Lung (tissue), 12 donors: ENCODE data around the gene AFP. TPM values are rescaled to one million over a fixed set of nuclear protein-coding genes. Genes with fewer than 3 reads are reported as not detected.

ENCODE experiments used
- ATAC-seq: fragments of 200-7000 bp; cut with Tn5 transposase; one replicate; pipeline ENCODE4 v1.9.1; 2020; ENCODE audit warnings: moderate number of reproducible peaks; ENCODE audit not compliant: insufficient read depth, low FRiP score
- DNase-seq, 3 donors: peaks; one replicate each; pipeline ENCODE4 v3.0.0-alpha.2; 2013 to 2017
- H3K27ac ChIP-seq, 2 donors: one replicate each; pipeline ENCODE4 v1.5.1; 2013; ENCODE audit warnings: mild to moderate bottlenecking in 2 of 2, moderate library complexity in 2 of 2, control low read depth in 1 of 2, inconsistent platforms in 1 of 2, low read depth in 1 of 2, low read length in 1 of 2
- H3K27me3 ChIP-seq, 3 donors: one replicate each; pipeline ENCODE4 v1.5.1; 2013; ENCODE audit warnings: low read length in 2 of 3; ENCODE audit not compliant: control insufficient read depth in 3 of 3, insufficient read depth in 3 of 3
- H3K36me3 ChIP-seq, 4 donors: one replicate each; pipeline ENCODE4 v1.5.1; 2013; ENCODE audit warnings: low read length in 4 of 4, mild to moderate bottlenecking in 1 of 4, moderate library complexity in 1 of 4; ENCODE audit not compliant: control insufficient read depth in 4 of 4, insufficient read depth in 4 of 4
- H3K4me1 ChIP-seq, 5 donors: one replicate each; pipeline ENCODE4 v1.5.1; 2013; ENCODE audit warnings: low read length in 5 of 5, mild to moderate bottlenecking in 2 of 5, moderate library complexity in 1 of 5; ENCODE audit not compliant: control insufficient read depth in 5 of 5, insufficient read depth in 5 of 5
- H3K4me3 ChIP-seq: one replicate; pipeline ENCODE4 v1.5.1; 2013; ENCODE audit warnings: mild to moderate bottlenecking, control low read depth, moderate library complexity
- H3K9ac ChIP-seq, 2 donors: one replicate each; pipeline ENCODE4 v1.5.1; 2013; ENCODE audit warnings: low read length in 2 of 2, control low read depth in 1 of 2; ENCODE audit not compliant: insufficient read depth in 1 of 2
- H3K9me3 ChIP-seq, 4 donors: one replicate each; pipeline ENCODE4 v1.5.1; 2013; ENCODE audit warnings: low read length in 3 of 4, mild to moderate bottlenecking in 1 of 4, moderate library complexity in 1 of 4; ENCODE audit not compliant: control insufficient read depth in 4 of 4, insufficient read depth in 3 of 4
- WGBS, 2 donors: extraction: QIAGEN DNeasy Blood & Tissue Kit; methylation state at CpG; one replicate each; pipeline ENCODE4 v1.1.7; 2013; 5-methylcytosine and 5-hydroxymethylcytosine counted together
- polyA plus RNA-seq, 2 donors: library from polyadenylated mRNA; stranded (reverse); fragments of 200-250 nt; gene quantifications; one replicate each; pipeline ENCODE4 v1.2.1, GENCODE V29; 2013
- total RNA-seq, 2 donors: library from RNA; depleted of rRNA in 1 of 2; stranded (reverse); fragments of >200 nt in 1 of 2; gene quantifications; one replicate each; pipeline ENCODE4 v1.2.1, GENCODE V29; 2014 to 2021
- TF ChIP-seq, protein P1 (sequence below): IDR thresholded peaks from 2 replicates; pipeline ENCODE4 v1.5.1; 2012; ENCODE audit warnings: mild to moderate bottlenecking; ENCODE audit errors: control extremely low read depth, extremely low read depth
- donor health status: control.
- donor health status: control.
- donor health status: Bipolar disorder and iron deficiency.
- donor health status: healthy.
- donor health status: DM: yes; HTN: yes; CAD: no.

AFP gene
- total and polyA plus RNA-seq, 4 donors: 0.11 to 1.3 TPM; not detected in 2

- H3K9me3 ChIP-seq: no peaks in the 10 kb centered on the region
- no peak overlapping the region for H3K9ac ChIP-seq
- no peak overlapping the region for H3K4me3 ChIP-seq
- no peaks in the 10 kb centered on the region for H3K4me1 ChIP-seq
- TF ChIP-seq, protein P1, sequence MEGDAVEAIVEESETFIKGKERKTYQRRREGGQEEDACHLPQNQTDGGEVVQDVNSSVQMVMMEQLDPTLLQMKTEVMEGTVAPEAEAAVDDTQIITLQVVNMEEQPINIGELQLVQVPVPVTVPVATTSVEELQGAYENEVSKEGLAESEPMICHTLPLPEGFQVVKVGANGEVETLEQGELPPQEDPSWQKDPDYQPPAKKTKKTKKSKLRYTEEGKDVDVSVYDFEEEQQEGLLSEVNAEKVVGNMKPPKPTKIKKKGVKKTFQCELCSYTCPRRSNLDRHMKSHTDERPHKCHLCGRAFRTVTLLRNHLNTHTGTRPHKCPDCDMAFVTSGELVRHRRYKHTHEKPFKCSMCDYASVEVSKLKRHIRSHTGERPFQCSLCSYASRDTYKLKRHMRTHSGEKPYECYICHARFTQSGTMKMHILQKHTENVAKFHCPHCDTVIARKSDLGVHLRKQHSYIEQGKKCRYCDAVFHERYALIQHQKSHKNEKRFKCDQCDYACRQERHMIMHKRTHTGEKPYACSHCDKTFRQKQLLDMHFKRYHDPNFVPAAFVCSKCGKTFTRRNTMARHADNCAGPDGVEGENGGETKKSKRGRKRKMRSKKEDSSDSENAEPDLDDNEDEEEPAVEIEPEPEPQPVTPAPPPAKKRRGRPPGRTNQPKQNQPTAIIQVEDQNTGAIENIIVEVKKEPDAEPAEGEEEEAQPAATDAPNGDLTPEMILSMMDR: no peak
- DNase-seq: no peak
- 82 to 93% methylated on average over 4 of the region's 4 CpGs for WGBS, 2 donors
- no peaks in the 10 kb centered on the region for H3K36me3 ChIP-seq
- no peak overlapping the region for H3K27ac ChIP-seq
- no peaks in the 10 kb centered on the region for H3K27me3 ChIP-seq
- ATAC-seq: no peak
Observed at GRCh38 chr4:73460913-73461522, 25.0 kb downstream of the AFP start.

DNA sequence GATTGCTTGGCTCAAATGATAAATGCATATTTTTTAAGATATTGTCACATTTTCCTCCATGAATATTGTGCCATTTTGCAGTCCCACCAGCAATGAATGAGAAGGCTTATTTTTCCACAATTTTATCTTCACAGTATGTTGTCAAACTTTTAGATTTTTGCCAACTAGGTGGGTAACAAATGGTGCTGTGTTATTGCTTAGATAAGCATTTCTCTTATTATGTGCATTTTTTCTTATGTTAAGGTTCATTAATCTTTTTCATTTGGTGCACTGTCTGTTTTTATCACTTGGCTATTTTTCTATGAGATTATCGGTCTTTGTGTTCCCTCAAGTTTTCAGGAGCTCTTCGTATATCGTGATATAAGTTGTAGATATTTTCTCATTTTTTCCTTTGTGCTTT lies 32.1 kb downstream of the AFP start:
- ATAC-seq (no peak), DNase-seq (no peak)
- Histone ChIP-seq H3K36me3 (no peaks in the 10 kb centered on the region), H3K4me1 (no peaks in the 10 kb centered on the region), H3K9me3 (no peaks in the 10 kb centered on the region), H3K27me3 (no peaks in the 10 kb centered on the region), H3K4me3 (no peak overlapping the region), H3K9ac (no peak overlapping the region), H3K27ac (no peak overlapping the region)
- TF ChIP-seq, protein P1: no peak
- 95 to 98% methylated on average over 3 of the region's 3 CpGs for WGBS, 2 donors

- Histone ChIP-seq H3K9ac (no peak overlapping the region), H3K4me3 (no peak overlapping the region), H3K27ac (no peak overlapping the region), H3K27me3 (no peaks in the 10 kb centered on the region), H3K4me1 (no peaks in the 10 kb centered on the region), H3K9me3 (peaks cover 0 to 5% (median 2%) of the 10 kb centered on the region in 4 donors), H3K36me3 (no peaks in the 10 kb centered on the region)
- no peak for DNase-seq
- ATAC-seq: no peak
- WGBS, 2 donors: 87 to 89% methylated on average over 1 of the region's 1 CpG
- TF ChIP-seq, protein P1: no peak
Observed at GRCh38 chr4:73470728-73471127, 34.7 kb downstream of the AFP start.

DNA sequence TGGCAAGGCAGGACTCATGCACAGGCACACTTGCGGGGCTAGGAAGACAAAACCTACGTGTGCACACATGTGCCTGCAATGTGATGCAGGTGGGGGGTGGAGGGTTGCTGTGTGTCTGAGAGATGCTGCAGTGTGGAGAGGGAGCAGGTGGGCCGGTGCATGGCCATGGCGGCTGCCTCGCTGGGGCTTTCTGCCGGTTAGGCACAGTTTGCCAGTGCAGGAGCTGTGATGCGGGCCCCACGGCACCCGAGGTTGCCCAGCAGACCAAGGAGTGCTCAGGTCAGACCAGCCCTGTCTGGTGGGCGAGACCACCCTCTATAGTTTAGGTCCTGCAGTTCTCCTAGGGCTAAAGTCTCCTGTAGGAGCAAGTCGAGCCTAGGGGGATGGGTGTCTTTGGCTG lies 41.2 kb downstream of the AFP start:
- 83 to 86% methylated on average over 11 of the region's 11 CpGs for WGBS, 2 donors
- no peak overlapping the region for H3K27ac ChIP-seq
- TF ChIP-seq, protein P1: no peak
- ATAC-seq (no peak), DNase-seq (no peak)
- no peaks in the 10 kb centered on the region for H3K4me1 ChIP-seq
- no peaks in the 10 kb centered on the region for H3K27me3 ChIP-seq
- no peak overlapping the region for H3K9ac ChIP-seq
- no peak overlapping the region for H3K4me3 ChIP-seq
- no peaks in the 10 kb centered on the region for H3K36me3 ChIP-seq
- peaks cover 0 to 8% (median 3%) of the 10 kb centered on the region in 4 donors for H3K9me3 ChIP-seq
